K562 (cell line): ENCODE data around the gene MAGEA4. TPM values are rescaled to one million over a fixed set of nuclear protein-coding genes. Genes with fewer than 3 reads are reported as not detected.

ENCODE experiments used
- ATAC-seq: fragments of 200-7000 bp; cut with Tn5 transposase; 3 replicates; pipeline ENCODE4 v1.9.1; 2020; ENCODE audit warnings: moderate library complexity
- BruUV-seq: library from RNA; stranded (reverse); fragments of 400-500 nt; replicated peaks from 2 replicates; lab custom pipeline; 2021; lab: Mats Ljungman, UMichigan
- CTCF ChIA-PET: fragments of 300-600 bp; formaldehyde crosslinking; extraction: SDS; loops from one replicate; lab custom pipeline; 2021; ENCODE audit warnings: low intra/inter-chr PET ratio; lab: Yijun Ruan, JAX
- POLR2A ChIA-PET: fragments of 300-600, 350-650 bp; sonication (Branson Sonifier 250); formaldehyde crosslinking; extraction: SDS; loops from one replicate; lab custom pipeline; 2021; ENCODE audit warnings: antibody characterized with exemption, inconsistent platforms; lab: Yijun Ruan, JAX
- DNase-seq, 4 experiments: peaks; one replicate each; pipeline versions ENCODE4 v3.0.0 to v3.0.0-alpha.2; 2011 to 2018; ENCODE audit warnings: low spot score in 3 of 4, mixed read lengths in 3 of 4; ENCODE audit errors: extremely low read depth in 1 of 4
- FAIRE-seq: peaks from 2 replicates; lab custom pipeline; 2011; peaks lifted over from hg19 to GRCh38; lab: Jason Lieb, UNC
- H2AFZ ChIP-seq: 2 replicates; pipeline ENCODE4 v1.6.0; 2011; ENCODE audit warnings: low read depth, low read length, control low read depth, inconsistent platforms
- H3K27ac ChIP-seq: fragments of 200-600 bp; 3 replicates; pipeline ENCODE4 v1.8.0; 2011; ENCODE audit warnings: low read depth, mild to moderate bottlenecking, control low read depth, inconsistent platforms, low read length, moderate library complexity, mixed read lengths; ENCODE audit errors: extremely low read depth
- H3K27me3 ChIP-seq, 2 experiments: fragments of 300-600 bp in 1 of 2; 2 replicates in 1 of 2; 3 replicates in 1 of 2; pipeline versions ENCODE4 v1.6.0 to v1.8.0; 2011; ENCODE audit warnings: inconsistent platforms in 2 of 2, low read length in 2 of 2, mild to moderate bottlenecking in 1 of 2, mixed read lengths in 1 of 2, moderate library complexity in 1 of 2; ENCODE audit not compliant: control insufficient read depth in 2 of 2, insufficient read depth in 2 of 2
- H3K36me3 ChIP-seq: fragments of 300-600 bp; 3 replicates; pipeline ENCODE4 v1.8.0; 2011; ENCODE audit warnings: mild to moderate bottlenecking, low read length, inconsistent platforms; ENCODE audit not compliant: control insufficient read depth, insufficient read depth
- H3K4me1 ChIP-seq, 2 experiments: fragments of 200-600 bp in 1 of 2; replicated peaks in 1 of 2; 2 replicates in 1 of 2; 3 replicates in 1 of 2; pipeline versions ENCODE4 v1.5.1 to v1.8.0; 2011; ENCODE audit warnings: inconsistent platforms in 2 of 2, low read length in 2 of 2, mild to moderate bottlenecking in 1 of 2, mixed read lengths in 1 of 2, moderate library complexity in 1 of 2; ENCODE audit not compliant: control insufficient read depth in 2 of 2, insufficient read depth in 2 of 2
- H3K4me2 ChIP-seq: 2 replicates; pipeline ENCODE4 v1.6.1; 2011; ENCODE audit warnings: low read length, control low read depth, inconsistent platforms, mixed read lengths; ENCODE audit not compliant: insufficient read depth
- H3K4me3 ChIP-seq: fragments of 200-600 bp; sonication (generic), shearing (Covaris generic); 2 replicates; pipeline ENCODE4 v1.5.1; 2016; ENCODE audit warnings: control low read depth, inconsistent platforms
- H3K79me2 ChIP-seq: fragments of 200-600 bp; 3 replicates; pipeline ENCODE4 v1.8.0; 2011; ENCODE audit warnings: low read length, inconsistent platforms; ENCODE audit not compliant: control insufficient read depth, insufficient read depth
- H3K9ac ChIP-seq, 2 experiments: 2 replicates each; pipeline versions ENCODE4 v1.6.0 to v1.6.1; 2011; ENCODE audit warnings: low read depth in 2 of 2, low read length in 2 of 2, control low read depth in 1 of 2, inconsistent platforms in 1 of 2, mild to moderate bottlenecking in 1 of 2, mixed read lengths in 1 of 2; ENCODE audit not compliant: insufficient read depth in 1 of 2
- H3K9me1 ChIP-seq: one replicate; pipeline ENCODE4 v1.6.0; 2011; ENCODE audit warnings: inconsistent platforms, mild to moderate bottlenecking, low read length, moderate library complexity; ENCODE audit not compliant: control insufficient read depth, insufficient read depth
- H3K9me3 ChIP-seq: replicated peaks from 2 replicates; pipeline ENCODE4 v1.5.1; 2011; ENCODE audit warnings: low read depth, low read length, inconsistent platforms; ENCODE audit not compliant: control insufficient read depth, insufficient read depth
- H4K20me1 ChIP-seq: replicated peaks from 2 replicates; pipeline ENCODE4 v1.6.1; 2011; ENCODE audit warnings: low read length, inconsistent platforms, mixed read lengths; ENCODE audit not compliant: control insufficient read depth, insufficient read depth
- BDP1 ChIP-seq: IDR thresholded peaks from 3 replicates; pipeline ENCODE4 v1.6.1; 2011; ENCODE audit not compliant: insufficient read length, insufficient read depth
- HNRNPH1 ChIP-seq: fragments of 200-400 bp; formaldehyde crosslinking; optimal IDR thresholded peaks from 2 replicates; pipeline ENCODE3; 2017; ENCODE audit warnings: low read depth, mild to moderate bottlenecking, low read length, moderate library complexity
- SREBF1 ChIP-seq: fragments of 150-350 bp; IDR thresholded peaks from 2 replicates; pipeline ENCODE4 v1.6.1; 2014; ENCODE audit warnings: antibody characterized with exemption, low read depth, low read length, borderline replicate concordance
- TCFL5 ChIP-seq: fragments of 250-450 bp; sonication (Bioruptor Pico); conservative IDR thresholded peaks from 2 replicates; pipeline ENCODE4 v1.6.1; 2021; ENCODE audit warnings: mild to moderate bottlenecking, moderate library complexity, matching md5 sums
- TEAD4 ChIP-seq, 2 experiments: sonication (generic) in 1 of 2; formaldehyde crosslinking in 1 of 2; IDR thresholded peaks; 2 replicates each; pipeline versions ENCODE4 v1.6.1 to v1.8.0; 2012 to 2022; ENCODE audit warnings: borderline replicate concordance in 1 of 2, inconsistent platforms in 1 of 2, low read length in 1 of 2, mild to moderate bottlenecking in 1 of 2, missing genetic modification reagents in 1 of 2
- THRAP3 ChIP-seq: fragments of 450-650 bp; IDR thresholded peaks from 2 replicates; pipeline ENCODE4 v1.6.1; 2016; ENCODE audit warnings: mild to moderate bottlenecking, inconsistent platforms, borderline replicate concordance
- XRCC5 ChIP-seq: fragments of 200-400 bp; formaldehyde crosslinking; IDR thresholded peaks from 2 replicates; pipeline ENCODE4 v1.6.1; 2017; ENCODE audit warnings: low read depth, mild to moderate bottlenecking, low read length
- ZEB2 ChIP-seq: fragments of 450-650 bp; IDR thresholded peaks from 2 replicates; pipeline ENCODE4 v1.6.1; 2016
- ZFP36 ChIP-seq: fragments of 150-350 bp; IDR thresholded peaks from 2 replicates; pipeline ENCODE4 v1.6.1; 2018; ENCODE audit warnings: low read length, low read depth; ENCODE audit not compliant: partially characterized antibody
- ZKSCAN1 ChIP-seq: fragments of 150-350 bp; IDR thresholded peaks from 2 replicates; pipeline ENCODE4 v1.6.1; 2016; ENCODE audit warnings: low read depth, low read length
- ZNF134 ChIP-seq: fragments of 250-450 bp; sonication (Bioruptor Pico); conservative IDR thresholded peaks from 2 replicates; pipeline ENCODE4 v1.4.0; 2020
- ZNF217 ChIP-seq: sonication (generic); formaldehyde crosslinking; IDR thresholded peaks from 2 replicates; pipeline ENCODE4 v1.8.0; 2022; ENCODE audit warnings: mild to moderate bottlenecking, missing genetic modification reagents
- ZNF324 ChIP-seq: fragments of 250-450 bp; sonication (Bioruptor Pico); IDR thresholded peaks from 2 replicates; pipeline ENCODE4 v1.4.0; 2020; ENCODE audit warnings: mild to moderate bottlenecking
- ZNF347 ChIP-seq: fragments of 450-650 bp; formaldehyde crosslinking; IDR thresholded peaks from 2 replicates; pipeline ENCODE4 v1.4.0; 2020; ENCODE audit warnings: low read depth, mild to moderate bottlenecking, moderate library complexity
- ZNF766 ChIP-seq: fragments of 200-800 bp; sonication (Bioruptor generic); conservative IDR thresholded peaks from 2 replicates; pipeline ENCODE4 v1.6.1; 2016; ENCODE audit warnings: missing genetic modification characterization, missing compliant biosample characterization
- WGBS: fragments of 100-300 bp; shearing (Covaris generic); methylation state at CpG from one replicate; pipeline ENCODE4 v1.1.6; 2016; ENCODE audit warnings: low coverage, mixed read lengths; ENCODE audit not compliant: insufficient coverage; ENCODE audit errors: missing lambda C conversion rate; 5-methylcytosine and 5-hydroxymethylcytosine counted together
- in situ Hi-C: fragments of 300-500 bp; cut with MboI; formaldehyde crosslinking; loops from 4 replicates; pipeline ENCODE4 v1.15.0; 2018; ENCODE audit warnings: inconsistent platforms, mixed read lengths
- intact Hi-C: fragments of 100-400 bp; cut with micrococcal nuclease; formaldehyde crosslinking; loops from 2 replicates; pipeline ENCODE4 v1.14.2; 2022
- polyA plus RNA-seq, 8 experiments: library from polyadenylated mRNA; depleted of rRNA in 4 of 8; stranded (reverse) in 5 of 8; unstranded in 3 of 8; fragments of >200 nt; fragmentation: Nextera tagmentation in 2 of 8; fragmentation: Illumina TruSeq in 1 of 8; extraction: Ambion mirVana in 2 of 8; extraction: Trizol in 1 of 8; gene quantifications; 2 replicates each; pipeline versions ENCODE4 v1.2.1 to v1.2.3, GENCODE V29; 2011 to 2014; ENCODE audit warnings: inconsistent platforms in 1 of 8, missing spikeins in 1 of 8
- total RNA-seq, 7 experiments: library from RNA; depleted of rRNA in 6 of 7; stranded (reverse); fragments of >200 nt in 6 of 7; fragmentation: Illumina TruSeq in 2 of 7; extraction: Trizol in 2 of 7; gene quantifications; 2 replicates each; pipeline versions ENCODE4 v1.2.1 to v1.2.3, GENCODE V29; 2011 to 2021; ENCODE audit warnings: low replicate concordance in 1 of 7
- TF ChIP-seq, protein P1 (sequence below), 2 experiments: fragments of 200-800 bp in 1 of 2; sonication (Bioruptor generic) in 1 of 2; sonication (generic) in 1 of 2; formaldehyde crosslinking in 1 of 2; IDR thresholded peaks in 1 of 2; conservative IDR thresholded peaks in 1 of 2; 2 replicates each; pipeline versions ENCODE4 v1.5.0 to v1.6.1; 2016 to 2020; ENCODE audit warnings: missing compliant biosample characterization in 1 of 2, missing genetic modification characterization in 1 of 2, missing genetic modification reagents in 1 of 2
- TF ChIP-seq, protein P2 (sequence below): fragments of 450-650 bp; IDR thresholded peaks from 2 replicates; pipeline ENCODE4 v1.6.1; 2016; ENCODE audit warnings: missing biosample characterization, missing genetic modification characterization
- TF ChIP-seq, protein P3 (sequence below): IDR thresholded peaks from 2 replicates; pipeline ENCODE4 v1.6.1; 2014; ENCODE audit warnings: antibody characterized with exemption
- TF ChIP-seq, protein P4 (sequence below): sonication (generic); formaldehyde crosslinking; IDR thresholded peaks from 2 replicates; pipeline ENCODE4 v1.8.0; 2022; ENCODE audit warnings: mild to moderate bottlenecking, missing genetic modification reagents

The MAGEA4 gene
- total and polyA plus RNA-seq, 9 of the 15 experiments (the other 6 are each of a cell fraction or from before 2014, with no cell fraction given), result 0.42 to 1.9 (median 0.69) TPM

DNA sequence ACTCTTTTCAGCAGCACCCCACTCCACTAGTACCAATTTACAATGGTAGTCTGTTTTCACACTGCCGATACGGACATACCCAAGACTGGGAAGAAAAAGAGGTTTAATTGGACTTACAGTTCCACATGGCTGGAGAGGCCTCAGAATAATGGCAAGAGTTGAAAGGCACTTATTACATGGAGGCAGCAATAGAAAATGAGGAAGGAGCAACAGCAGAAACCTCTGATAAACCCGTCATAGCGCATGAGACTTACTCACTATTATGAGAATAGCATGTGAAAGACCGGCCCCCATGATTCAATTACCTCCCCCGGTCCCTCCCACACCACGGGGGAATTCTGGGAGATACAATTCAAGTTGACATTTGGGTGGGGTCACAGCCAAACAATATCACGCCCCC lies 34.1 kb upstream of the MAGEA4 start:
- peaks cover 0 to 12% of the 10 kb centered on the region in 2 experiments; a peak in 2 of 5 replicates for H3K4me1 ChIP-seq
- in situ Hi-C loops (no loop called here), intact Hi-C loops (no loop called here)
- no peaks in the 10 kb centered on the region for H4K20me1 ChIP-seq
- ATAC-seq, result no peak; the same call in 2 of the 3 replicates
- H3K27ac ChIP-seq, result no peak overlapping the region
- H2AFZ ChIP-seq, result peak overlapping the region; percentile 64
- H3K4me3 ChIP-seq, result no peak overlapping the region
- TF ChIP-seq THRAP3 (no peak), ZNF347 (CRISPR knock-in tag) (no peak), ZNF134 (CRISPR knock-in tag) (no peak), ZNF324 (CRISPR knock-in tag) (no peak), BDP1 (no peak), ZNF766 (peak; percentile 100), TCFL5 (no peak), ZEB2 (no peak), ZNF217 (CRISPR knock-in tag) (no peak), HNRNPH1 (no peak), XRCC5 (no peak), SREBF1 (no peak), ZFP36 (peak; percentile 45), TEAD4 (IDR thresholded peaks at IDR 0.05; ENCODE audit: low read length) (no peak), TEAD4 (CRISPR knock-in tag; IDR thresholded peaks at IDR 0.05; ENCODE audit: borderline replicate concordance) (no peak), ZKSCAN1 (no peak)
- TF ChIP-seq, protein P1, sequence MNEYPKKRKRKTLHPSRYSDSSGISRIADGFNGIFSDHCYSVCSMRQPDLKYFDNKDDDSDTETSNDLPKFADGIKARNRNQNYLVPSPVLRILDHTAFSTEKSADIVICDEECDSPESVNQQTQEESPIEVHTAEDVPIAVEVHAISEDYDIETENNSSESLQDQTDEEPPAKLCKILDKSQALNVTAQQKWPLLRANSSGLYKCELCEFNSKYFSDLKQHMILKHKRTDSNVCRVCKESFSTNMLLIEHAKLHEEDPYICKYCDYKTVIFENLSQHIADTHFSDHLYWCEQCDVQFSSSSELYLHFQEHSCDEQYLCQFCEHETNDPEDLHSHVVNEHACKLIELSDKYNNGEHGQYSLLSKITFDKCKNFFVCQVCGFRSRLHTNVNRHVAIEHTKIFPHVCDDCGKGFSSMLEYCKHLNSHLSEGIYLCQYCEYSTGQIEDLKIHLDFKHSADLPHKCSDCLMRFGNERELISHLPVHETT (CRISPR knock-in tag; conservative IDR thresholded peaks at IDR 0.05 in 1 of 2, IDR thresholded peaks at IDR 0.05 in 1 of 2), result no peak
- TF ChIP-seq, protein P2, sequence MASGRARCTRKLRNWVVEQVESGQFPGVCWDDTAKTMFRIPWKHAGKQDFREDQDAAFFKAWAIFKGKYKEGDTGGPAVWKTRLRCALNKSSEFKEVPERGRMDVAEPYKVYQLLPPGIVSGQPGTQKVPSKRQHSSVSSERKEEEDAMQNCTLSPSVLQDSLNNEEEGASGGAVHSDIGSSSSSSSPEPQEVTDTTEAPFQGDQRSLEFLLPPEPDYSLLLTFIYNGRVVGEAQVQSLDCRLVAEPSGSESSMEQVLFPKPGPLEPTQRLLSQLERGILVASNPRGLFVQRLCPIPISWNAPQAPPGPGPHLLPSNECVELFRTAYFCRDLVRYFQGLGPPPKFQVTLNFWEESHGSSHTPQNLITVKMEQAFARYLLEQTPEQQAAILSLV, result no peak
- TF ChIP-seq, protein P3, sequence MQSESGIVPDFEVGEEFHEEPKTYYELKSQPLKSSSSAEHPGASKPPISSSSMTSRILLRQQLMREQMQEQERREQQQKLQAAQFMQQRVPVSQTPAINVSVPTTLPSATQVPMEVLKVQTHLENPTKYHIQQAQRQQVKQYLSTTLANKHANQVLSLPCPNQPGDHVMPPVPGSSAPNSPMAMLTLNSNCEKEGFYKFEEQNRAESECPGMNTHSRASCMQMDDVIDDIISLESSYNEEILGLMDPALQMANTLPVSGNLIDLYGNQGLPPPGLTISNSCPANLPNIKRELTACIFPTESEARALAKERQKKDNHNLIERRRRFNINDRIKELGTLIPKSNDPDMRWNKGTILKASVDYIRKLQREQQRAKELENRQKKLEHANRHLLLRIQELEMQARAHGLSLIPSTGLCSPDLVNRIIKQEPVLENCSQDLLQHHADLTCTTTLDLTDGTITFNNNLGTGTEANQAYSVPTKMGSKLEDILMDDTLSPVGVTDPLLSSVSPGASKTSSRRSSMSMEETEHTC, result 0 out of 2 replicates have a peak, but pooled peaks have one; percentile 24
- TF ChIP-seq, protein P4, sequence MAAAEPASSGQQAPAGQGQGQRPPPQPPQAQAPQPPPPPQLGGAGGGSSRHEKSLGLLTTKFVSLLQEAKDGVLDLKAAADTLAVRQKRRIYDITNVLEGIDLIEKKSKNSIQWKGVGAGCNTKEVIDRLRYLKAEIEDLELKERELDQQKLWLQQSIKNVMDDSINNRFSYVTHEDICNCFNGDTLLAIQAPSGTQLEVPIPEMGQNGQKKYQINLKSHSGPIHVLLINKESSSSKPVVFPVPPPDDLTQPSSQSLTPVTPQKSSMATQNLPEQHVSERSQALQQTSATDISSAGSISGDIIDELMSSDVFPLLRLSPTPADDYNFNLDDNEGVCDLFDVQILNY (CRISPR knock-in tag), result no peak
- FAIRE-seq, result no peak
- ChIA-PET CTCF (no interaction called here), POLR2A (interaction anchor here (0.6 kb wide), 1 partner anchor 22 kb away, joined by 3 read pairs; no protein-coding TSS in a partner anchor)
- DNase-seq, result no peak
- H3K9me3 ChIP-seq, result no peaks in the 10 kb centered on the region
- no peak overlapping the region for H3K9ac ChIP-seq
- H3K27me3 ChIP-seq, result no peaks in the 10 kb centered on the region
- no peak overlapping the region for H3K4me2 ChIP-seq
- H3K9me1 ChIP-seq, result no peaks in the 10 kb centered on the region
- WGBS, result 30% methylated on average over 8 of the region's 8 CpGs
- no peaks in the 10 kb centered on the region for H3K79me2 ChIP-seq
- BruUV-seq, result no TSS peak
- no peaks in the 10 kb centered on the region for H3K36me3 ChIP-seq
